H1 (cell line): ENCODE measurements around the gene VTI1B. TPM values are rescaled to one million over a fixed set of nuclear protein-coding genes. Genes with fewer than 3 reads are reported as not detected.

Experiments
- CTCF ChIA-PET: fragments of 300-600 bp; sonication (Branson Sonifier 250); formaldehyde crosslinking; loops from one replicate; lab custom pipeline; 2021; ENCODE audit not compliant: partially characterized antibody; lab: Charles Lee
- POLR2A ChIA-PET: fragments of 300-600 bp; sonication (Branson Sonifier 250); formaldehyde crosslinking; loops from one replicate; lab custom pipeline; 2021; ENCODE audit warnings: inconsistent platforms; ENCODE audit not compliant: partially characterized antibody; lab: Charles Lee
- DNase-seq, 2 experiments: peaks; one replicate each; pipeline versions ENCODE4 v3.0.0 to v3.0.0-alpha.2; 2010 to 2022; ENCODE audit warnings: low spot score in 2 of 2, low read depth in 1 of 2, mixed read lengths in 1 of 2
- FAIRE-seq: peaks from 2 replicates; lab custom pipeline; 2011; peaks lifted over from hg19 to GRCh38; lab: Jason Lieb, UNC
- H2AFZ ChIP-seq: 2 replicates; pipeline ENCODE4 v1.8.1; 2012; ENCODE audit warnings: low read length, inconsistent platforms
- H2AK5ac ChIP-seq: 2 replicates; pipeline ENCODE4 v1.6.1; 2013; ENCODE audit warnings: low read depth, low read length
- H2BK120ac ChIP-seq: replicated peaks from 2 replicates; pipeline ENCODE3; 2013; ENCODE audit warnings: low read depth, low read length, inconsistent platforms
- H2BK12ac ChIP-seq: 2 replicates; pipeline ENCODE4 v1.6.1; 2013; ENCODE audit warnings: low read depth, low read length
- H2BK15ac ChIP-seq: 2 replicates; pipeline ENCODE4 v1.6.1; 2013; ENCODE audit warnings: low read length
- H2BK20ac ChIP-seq: 2 replicates; pipeline ENCODE4 v1.6.1; 2013; ENCODE audit warnings: low read length
- H2BK5ac ChIP-seq: 2 replicates; pipeline ENCODE4 v1.6.1; 2013; ENCODE audit warnings: low read depth, low read length
- H3K14ac ChIP-seq: 2 replicates; pipeline ENCODE4 v1.6.1; 2013; ENCODE audit warnings: inconsistent platforms; ENCODE audit not compliant: insufficient read length
- H3K18ac ChIP-seq: 2 replicates; pipeline ENCODE4 v1.6.1; 2013; ENCODE audit warnings: low read length; ENCODE audit errors: extremely low read depth
- H3K23ac ChIP-seq: 2 replicates; pipeline ENCODE4 v1.6.1; 2013; ENCODE audit warnings: inconsistent platforms; ENCODE audit not compliant: insufficient read length
- H3K23me2 ChIP-seq: 2 replicates; pipeline ENCODE4 v1.6.1; 2013; ENCODE audit warnings: low read depth, low read length
- H3K27ac ChIP-seq: 2 replicates; pipeline ENCODE4 v1.6.1; 2011; ENCODE audit warnings: low read depth, low read length, inconsistent platforms
- H3K27me3 ChIP-seq, 4 experiments: replicated peaks in 1 of 4; 1 replicate in 1 of 4; 2 replicates in 3 of 4; pipeline versions ENCODE4 v1.6.1 to v1.8.1; 2011 to 2013; ENCODE audit warnings: low read length in 3 of 4, mild to moderate bottlenecking in 3 of 4, inconsistent platforms in 2 of 4, mixed read lengths in 2 of 4, moderate library complexity in 1 of 4; ENCODE audit not compliant: control insufficient read depth in 3 of 4, insufficient read depth in 3 of 4; ENCODE audit errors: extremely low read depth in 1 of 4
- H3K36me3 ChIP-seq, 4 experiments: 2 replicates each; pipeline versions ENCODE4 v1.6.1 to v1.8.1; 2011 to 2013; ENCODE audit warnings: mild to moderate bottlenecking in 4 of 4, low read length in 3 of 4, moderate library complexity in 2 of 4, control low read depth in 1 of 4, inconsistent platforms in 1 of 4; ENCODE audit not compliant: insufficient read depth in 4 of 4, control insufficient read depth in 2 of 4
- H3K4ac ChIP-seq: replicated peaks from 2 replicates; pipeline ENCODE3; 2013; ENCODE audit warnings: low read length, low read depth, mixed read lengths, inconsistent platforms; ENCODE audit not compliant: insufficient read length
- H3K4me1 ChIP-seq, 4 experiments: replicated peaks in 1 of 4; 1 replicate in 1 of 4; 2 replicates in 3 of 4; pipeline versions ENCODE4 v1.6.1 to v1.8.1; 2011 to 2013; ENCODE audit warnings: low read length in 3 of 4, inconsistent platforms in 2 of 4, mixed read lengths in 1 of 4; ENCODE audit not compliant: insufficient read depth in 4 of 4, control insufficient read depth in 3 of 4
- H3K4me2 ChIP-seq, 2 experiments: 2 replicates each; pipeline versions ENCODE4 v1.6.1 to v1.8.1; 2011 to 2013; ENCODE audit warnings: low read depth in 2 of 2, low read length in 2 of 2, control low read depth in 1 of 2, inconsistent platforms in 1 of 2, mild to moderate bottlenecking in 1 of 2; ENCODE audit not compliant: insufficient read depth in 1 of 2
- H3K4me3 ChIP-seq, 4 experiments: fragments of 200-600, 300-600 bp in 1 of 4; sonication (generic), shearing (Covaris generic), sonication (Bioruptor Twin) in 1 of 4; 2 replicates each; pipeline versions ENCODE4 v1.5.1 to v1.8.1; 2011 to 2016; ENCODE audit warnings: low read length in 4 of 4, low read depth in 3 of 4, control low read depth in 2 of 4, inconsistent platforms in 2 of 4, mild to moderate bottlenecking in 2 of 4, mixed read lengths in 1 of 4, moderate library complexity in 1 of 4; ENCODE audit not compliant: insufficient read depth in 2 of 4; ENCODE audit errors: extremely low read depth in 1 of 4
- H3K56ac ChIP-seq: replicated peaks from 2 replicates; pipeline ENCODE3; 2013; ENCODE audit warnings: low read depth, mild to moderate bottlenecking, mixed read lengths, low read length, inconsistent platforms; ENCODE audit not compliant: insufficient read length
- H3K79me1 ChIP-seq: 2 replicates; pipeline ENCODE4 v1.6.1; 2013; ENCODE audit warnings: low read depth, low read length, control low read depth
- H3K79me2 ChIP-seq, 2 experiments: 2 replicates each; pipeline versions ENCODE4 v1.6.1 to v1.8.1; 2012 to 2013; ENCODE audit warnings: low read length in 2 of 2, mild to moderate bottlenecking in 2 of 2, inconsistent platforms in 1 of 2; ENCODE audit not compliant: insufficient read depth in 2 of 2, control insufficient read depth in 1 of 2
- H3K9ac ChIP-seq, 4 experiments: replicated peaks in 1 of 4; 1 replicate in 1 of 4; 2 replicates in 3 of 4; pipeline versions ENCODE4 v1.6.1 to v1.8.1; 2011 to 2013; ENCODE audit warnings: low read depth in 3 of 4, low read length in 3 of 4, control low read depth in 2 of 4, mild to moderate bottlenecking in 2 of 4, moderate library complexity in 2 of 4, inconsistent platforms in 1 of 4; ENCODE audit errors: extremely low read depth in 1 of 4
- H3K9me3 ChIP-seq, 2 experiments: 2 replicates each; pipeline versions ENCODE4 v1.6.1 to v1.8.1; 2012 to 2013; ENCODE audit warnings: mild to moderate bottlenecking in 2 of 2, moderate library complexity in 2 of 2, control low read depth in 1 of 2, inconsistent platforms in 1 of 2, low read depth in 1 of 2, low read length in 1 of 2, mixed read lengths in 1 of 2; ENCODE audit not compliant: insufficient read depth in 2 of 2
- H4K20me1 ChIP-seq, 2 experiments: replicated peaks in 1 of 2; 2 replicates each; pipeline versions ENCODE3 to v1.8.1; 2011 to 2013; ENCODE audit warnings: inconsistent platforms in 2 of 2, low read length in 2 of 2, mild to moderate bottlenecking in 1 of 2; ENCODE audit not compliant: insufficient read depth in 2 of 2, control insufficient read depth in 1 of 2
- H4K5ac ChIP-seq: 2 replicates; pipeline ENCODE4 v1.6.1; 2013; ENCODE audit warnings: low read length, low read depth, mixed read lengths, inconsistent platforms; ENCODE audit not compliant: insufficient read length
- H4K8ac ChIP-seq: 2 replicates; pipeline ENCODE4 v1.8.0; 2013; ENCODE audit warnings: mild to moderate bottlenecking, moderate library complexity, low read length, inconsistent platforms; ENCODE audit not compliant: insufficient read depth; ENCODE audit errors: extremely low read depth
- H4K91ac ChIP-seq: replicated peaks from 2 replicates; pipeline ENCODE3; 2013; ENCODE audit warnings: low read length, mixed read lengths, inconsistent platforms; ENCODE audit not compliant: insufficient read length
- ASH2L ChIP-seq: fragments of 200-600, 300-600 bp; sonication (generic); IDR thresholded peaks from one replicate; pipeline ENCODE4 v1.7.1; 2017; ENCODE audit warnings: low read length
- CREB1 ChIP-seq: IDR thresholded peaks from 2 replicates; pipeline ENCODE4 v1.6.1; 2012; ENCODE audit warnings: inconsistent platforms
- CTBP2 ChIP-seq: IDR thresholded peaks from 2 replicates; pipeline ENCODE4 v1.7.0; 2011; ENCODE audit warnings: borderline replicate concordance, mild to moderate bottlenecking, moderate library complexity, mixed read lengths, low read length; ENCODE audit not compliant: insufficient read depth, insufficient read length
- CTCF ChIP-seq, 3 experiments: IDR thresholded peaks; 1 replicate in 2 of 3; 2 replicates in 1 of 3; pipeline versions ENCODE4 v1.5.1 to v1.6.1; 2011; ENCODE audit warnings: low read length in 3 of 3, mild to moderate bottlenecking in 3 of 3, inconsistent platforms in 2 of 3, low read depth in 1 of 3, moderate library complexity in 1 of 3; ENCODE audit not compliant: insufficient read depth in 1 of 3; ENCODE audit errors: control extremely low read depth in 1 of 3
- E2F6 ChIP-seq: IDR thresholded peaks from 2 replicates; pipeline ENCODE4 v1.6.1; 2012; ENCODE audit warnings: inconsistent platforms
- EZH2 ChIP-seq: fragments of 200-600 bp; sonication (generic); IDR thresholded peaks from 2 replicates; pipeline ENCODE4 v1.7.1; 2012; ENCODE audit warnings: low read depth, mild to moderate bottlenecking, moderate library complexity, low read length, inconsistent platforms; ENCODE audit not compliant: severe bottlenecking
- MAX ChIP-seq: IDR thresholded peaks from 2 replicates; pipeline ENCODE4 v1.6.1; 2012; ENCODE audit warnings: inconsistent platforms
- SIX5 ChIP-seq: IDR thresholded peaks from 2 replicates; pipeline ENCODE4 v1.6.1; 2011; ENCODE audit warnings: mild to moderate bottlenecking, low read depth, low read length
- SP1 ChIP-seq: IDR thresholded peaks from 2 replicates; pipeline ENCODE4 v1.6.1; 2011; ENCODE audit warnings: low read depth, low read length
- SRF ChIP-seq: IDR thresholded peaks from 2 replicates; pipeline ENCODE4 v1.6.1; 2011; ENCODE audit warnings: mild to moderate bottlenecking, low read depth, low read length, moderate library complexity
- TAF1 ChIP-seq: IDR thresholded peaks from 2 replicates; pipeline ENCODE4 v1.6.1; 2011; ENCODE audit warnings: mild to moderate bottlenecking, low read depth, low read length
- WGBS, 2 experiments: shearing (Covaris generic) in 1 of 2; methylation state at CpG; one replicate each; pipeline versions ENCODE4 v1.1.6 to v1.1.7; 2013 to 2015; ENCODE audit warnings: low lambda C conversion rate in 2 of 2, mixed read lengths in 2 of 2, inconsistent platforms in 1 of 2, low coverage in 1 of 2, missing lambda C conversion rate in 1 of 2; ENCODE audit not compliant: insufficient replicate concordance in 2 of 2, insufficient coverage in 1 of 2, insufficient read length in 1 of 2; ENCODE audit errors: extremely low coverage in 1 of 2, missing lambda C conversion rate in 1 of 2; 5-methylcytosine and 5-hydroxymethylcytosine counted together
- polyA plus RNA-seq, 7 experiments: library from polyadenylated mRNA; depleted of rRNA in 3 of 7; stranded (reverse) in 5 of 7; unstranded in 2 of 7; fragments of >200 nt in 5 of 7; fragments of 200-250 nt in 2 of 7; gene quantifications; 1 replicate in 5 of 7; 2 replicates in 1 of 7; 4 replicates in 1 of 7; pipeline versions ENCODE4 v1.2.1 to v1.2.3, GENCODE V29; 2011 to 2013; ENCODE audit warnings: missing spikeins in 2 of 7, mixed read lengths in 2 of 7
- total RNA-seq: library from RNA; stranded (reverse); fragmentation: NEBNext Ultra II Directional; extraction: Animal tissue kit (Norgen Biotek cat#: 25700); gene quantifications from 2 replicates; pipeline ENCODE4 v1.2.1, GENCODE V29; 2021

Gene VTI1B
- total and polyA plus RNA-seq, 2 of the 8 experiments (the other 6 are each of a cell fraction or from before 2014, with no cell fraction given), result 28.1 to 98.7 TPM

GRCh38 chr14:67722293-67722692 is 47.9 kb upstream of the VTI1B start:
- no peak overlapping the region for H3K9ac ChIP-seq
- H4K8ac ChIP-seq, result no peak overlapping the region
- H2BK120ac ChIP-seq, result no peak overlapping the region
- no peaks in the 10 kb centered on the region for H3K79me2 ChIP-seq
- no peaks in the 10 kb centered on the region for H3K79me1 ChIP-seq
- no peak overlapping the region for H2BK15ac ChIP-seq
- H3K23me2 ChIP-seq, result no peaks in the 10 kb centered on the region
- FAIRE-seq, result peak; percentile 39
- ChIA-PET CTCF (interaction anchor here (0.7 to 1.6 kb wide), 5 partner anchors 27 to 1122 kb away, joined by 3 read pairs; partner anchors contain the start of gene PIGH), POLR2A (interaction anchor here (0.7 to 1.0 kb wide), 4 partner anchors 11 to 181 kb away, joined by 3 to 8 read pairs (median 4); partner anchors contain the start of gene RDH11)
- H4K20me1 ChIP-seq, result no peaks in the 10 kb centered on the region
- H2BK12ac ChIP-seq, result no peak overlapping the region
- WGBS, 2 experiments, result 54% methylated on average over 3 of the region's 3 CpGs; no CpG with 5 or more reads in 1 of the 2 experiments
- H2AK5ac ChIP-seq, result no peak overlapping the region
- H3K56ac ChIP-seq, result no peak overlapping the region
- H3K4me1 ChIP-seq, result no peaks in the 10 kb centered on the region; a peak in 1 of 7 replicates
- H3K4ac ChIP-seq, result no peak overlapping the region
- H3K23ac ChIP-seq, result no peak overlapping the region
- H2AFZ ChIP-seq, result peak overlapping the region; percentile 98
- no peak overlapping the region for H2BK5ac ChIP-seq
- H3K4me2 ChIP-seq, result peak overlapping the region; percentile 11 to 42; a peak in 3 of 4 replicates
- H3K36me3 ChIP-seq, result no peaks in the 10 kb centered on the region
- no peaks in the 10 kb centered on the region for H3K9me3 ChIP-seq
- no peak overlapping the region for H2BK20ac ChIP-seq
- H3K18ac ChIP-seq, result no peak overlapping the region
- H3K27me3 ChIP-seq, result no peaks in the 10 kb centered on the region
- no peak overlapping the region for H3K14ac ChIP-seq
- no peak overlapping the region for H4K91ac ChIP-seq
- no peak for DNase-seq
- H3K4me3 ChIP-seq, result peak overlapping the region in 1 of 4 experiments; percentile 31; a peak in 1 of 8 replicates
- no peak overlapping the region for H3K27ac ChIP-seq
- H4K5ac ChIP-seq, result no peak overlapping the region
- TF ChIP-seq CREB1 (no peak), ASH2L (no peak), EZH2 (no peak), TAF1 (0 out of 2 replicates have a peak, but pooled peaks have one; percentile 40), SP1 (no peak), SRF (no peak), SIX5 (peak; percentile 60), CTCF (IDR thresholded peaks at IDR 0.05; ENCODE audit: control extremely low read depth in 1 of 3, insufficient read depth in 1 of 3, low read depth in 1 of 3, low read length in 3 of 3) (no peak; a peak in 1 of 4 replicates), E2F6 (no peak), MAX (no peak), CTBP2 (no peak)
